GM12801 (cell line): ENCODE measurements around the gene SORCS2.

Experiments
- TF ChIP-seq, protein P1 (sequence below): IDR thresholded peaks from one replicate; pipeline ENCODE4 v1.5.1; 2011; ENCODE audit warnings: control low read depth; ENCODE audit not compliant: insufficient read length; ENCODE audit errors: extremely low read depth

Gene SORCS2

DNA sequence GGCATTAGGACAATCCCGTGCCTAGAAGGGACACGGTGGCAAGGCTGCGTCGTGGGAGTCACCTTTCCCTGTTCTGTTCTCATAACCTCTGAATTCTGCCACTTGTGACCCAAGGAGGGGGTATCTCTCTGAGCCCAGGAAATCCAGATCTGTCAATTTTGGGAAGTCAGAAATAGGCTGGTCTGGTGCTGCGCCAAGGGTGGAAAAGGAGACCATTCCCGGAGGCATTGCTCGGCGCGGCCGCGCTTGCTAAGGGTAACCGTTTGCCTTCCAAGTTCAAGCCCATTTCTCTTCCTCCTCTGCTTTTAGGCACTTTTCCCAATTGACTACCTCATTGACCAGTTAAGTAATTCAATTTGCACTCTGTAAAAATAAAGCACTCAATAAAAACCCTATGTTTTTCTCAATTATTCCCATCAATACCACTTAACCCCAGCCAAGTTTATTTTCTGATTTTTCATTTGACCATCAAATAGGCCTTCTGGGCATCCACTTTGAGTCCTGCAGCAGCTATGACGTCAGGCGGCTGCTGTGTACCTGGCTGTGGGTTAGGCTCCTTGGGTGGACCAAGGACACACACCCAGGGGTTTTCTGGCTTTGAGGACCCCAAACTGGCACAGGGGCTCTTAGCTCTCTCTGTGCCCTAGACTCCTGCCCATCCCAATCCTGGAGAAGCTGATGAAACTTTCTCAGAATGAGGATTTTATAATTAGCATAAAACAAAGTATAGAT lies 12.5 kb downstream of the SORCS2 start:
- TF ChIP-seq, protein P1, sequence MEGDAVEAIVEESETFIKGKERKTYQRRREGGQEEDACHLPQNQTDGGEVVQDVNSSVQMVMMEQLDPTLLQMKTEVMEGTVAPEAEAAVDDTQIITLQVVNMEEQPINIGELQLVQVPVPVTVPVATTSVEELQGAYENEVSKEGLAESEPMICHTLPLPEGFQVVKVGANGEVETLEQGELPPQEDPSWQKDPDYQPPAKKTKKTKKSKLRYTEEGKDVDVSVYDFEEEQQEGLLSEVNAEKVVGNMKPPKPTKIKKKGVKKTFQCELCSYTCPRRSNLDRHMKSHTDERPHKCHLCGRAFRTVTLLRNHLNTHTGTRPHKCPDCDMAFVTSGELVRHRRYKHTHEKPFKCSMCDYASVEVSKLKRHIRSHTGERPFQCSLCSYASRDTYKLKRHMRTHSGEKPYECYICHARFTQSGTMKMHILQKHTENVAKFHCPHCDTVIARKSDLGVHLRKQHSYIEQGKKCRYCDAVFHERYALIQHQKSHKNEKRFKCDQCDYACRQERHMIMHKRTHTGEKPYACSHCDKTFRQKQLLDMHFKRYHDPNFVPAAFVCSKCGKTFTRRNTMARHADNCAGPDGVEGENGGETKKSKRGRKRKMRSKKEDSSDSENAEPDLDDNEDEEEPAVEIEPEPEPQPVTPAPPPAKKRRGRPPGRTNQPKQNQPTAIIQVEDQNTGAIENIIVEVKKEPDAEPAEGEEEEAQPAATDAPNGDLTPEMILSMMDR, result no peak

DNA sequence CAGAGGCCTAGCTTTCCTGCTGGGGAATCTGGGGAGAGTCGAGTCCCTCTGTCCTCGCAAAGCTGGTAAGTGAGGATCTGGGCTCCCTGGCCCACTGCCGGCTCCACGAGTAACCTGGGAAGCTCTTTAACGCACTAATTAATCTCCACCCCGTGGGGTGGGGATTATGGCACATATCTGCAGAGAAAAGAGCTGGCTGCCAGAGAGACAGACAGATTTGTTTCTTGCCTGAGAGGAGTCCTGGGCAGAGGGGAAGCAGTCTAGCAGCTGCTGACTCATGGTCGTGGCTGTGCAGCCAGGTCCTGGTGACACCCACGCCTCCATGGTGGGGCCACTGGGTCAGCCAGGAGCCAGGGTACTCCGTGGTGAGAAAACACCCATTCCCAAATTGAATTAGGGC lies 14.0 kb downstream of the SORCS2 start:
- TF ChIP-seq, protein P1, result no peak

DNA sequence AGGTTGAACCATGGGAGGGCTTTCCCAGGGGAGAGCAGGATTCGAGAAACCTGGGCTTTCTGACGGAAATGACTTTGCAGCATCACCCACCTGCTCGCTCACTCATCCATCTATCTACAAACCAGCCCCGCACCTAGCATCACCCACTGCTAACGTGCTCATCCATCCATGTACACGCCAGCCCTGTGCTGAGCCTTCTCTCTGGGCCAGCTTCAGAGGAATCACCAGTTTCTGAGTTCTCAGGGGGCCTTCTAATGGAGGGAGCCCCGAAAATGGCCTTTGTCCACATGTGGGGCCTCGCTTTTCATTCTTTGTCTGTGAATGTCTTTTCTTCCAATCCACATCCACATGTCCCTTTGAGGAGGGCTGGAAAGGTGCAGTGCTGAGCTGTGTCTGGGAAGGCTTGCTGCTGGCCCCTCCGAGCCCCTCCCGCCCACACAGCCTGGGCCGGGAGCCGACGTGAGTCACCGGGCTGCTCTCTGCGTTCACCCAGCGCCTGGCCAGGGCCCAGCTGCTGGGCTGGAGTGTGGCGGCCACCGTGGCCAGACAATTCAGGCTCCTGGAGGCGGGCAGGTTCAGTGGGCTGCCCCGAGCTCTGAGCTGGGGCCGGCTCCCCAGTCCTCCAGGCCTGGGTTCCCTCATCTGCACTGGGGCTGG lies 14.7 kb downstream of the SORCS2 start:
- TF ChIP-seq, protein P1, result no peak

DNA sequence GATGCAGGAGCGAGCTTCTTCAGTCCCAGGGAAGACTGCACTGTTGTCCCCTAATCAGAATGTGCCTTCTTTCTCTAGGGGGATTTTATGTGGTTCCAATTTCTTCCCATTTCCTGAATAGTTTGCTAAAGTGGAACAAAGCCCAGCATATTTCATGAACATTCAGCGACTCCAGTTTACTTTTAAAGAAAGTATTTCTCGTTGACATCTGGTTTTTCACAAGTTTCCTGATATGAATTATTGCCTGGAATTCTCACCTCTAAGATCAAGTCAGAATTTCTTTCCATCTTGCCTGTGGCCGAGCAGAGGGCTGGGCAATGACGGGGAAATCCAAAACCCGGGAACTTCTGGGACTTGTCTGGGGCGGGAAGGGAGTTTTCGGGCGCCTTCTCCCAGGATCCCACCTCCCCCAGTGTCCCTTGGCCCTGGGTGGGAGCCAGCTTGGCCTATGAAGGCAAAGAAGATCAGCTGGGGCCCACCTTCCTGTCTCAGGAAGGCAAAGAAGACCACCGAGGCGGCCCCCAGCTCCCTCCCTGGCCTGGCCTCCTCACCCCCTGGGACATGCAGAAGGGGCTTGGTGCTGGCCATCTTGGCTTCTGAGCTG lies 15.4 kb downstream of the SORCS2 start:
- TF ChIP-seq, protein P1, result no peak

DNA sequence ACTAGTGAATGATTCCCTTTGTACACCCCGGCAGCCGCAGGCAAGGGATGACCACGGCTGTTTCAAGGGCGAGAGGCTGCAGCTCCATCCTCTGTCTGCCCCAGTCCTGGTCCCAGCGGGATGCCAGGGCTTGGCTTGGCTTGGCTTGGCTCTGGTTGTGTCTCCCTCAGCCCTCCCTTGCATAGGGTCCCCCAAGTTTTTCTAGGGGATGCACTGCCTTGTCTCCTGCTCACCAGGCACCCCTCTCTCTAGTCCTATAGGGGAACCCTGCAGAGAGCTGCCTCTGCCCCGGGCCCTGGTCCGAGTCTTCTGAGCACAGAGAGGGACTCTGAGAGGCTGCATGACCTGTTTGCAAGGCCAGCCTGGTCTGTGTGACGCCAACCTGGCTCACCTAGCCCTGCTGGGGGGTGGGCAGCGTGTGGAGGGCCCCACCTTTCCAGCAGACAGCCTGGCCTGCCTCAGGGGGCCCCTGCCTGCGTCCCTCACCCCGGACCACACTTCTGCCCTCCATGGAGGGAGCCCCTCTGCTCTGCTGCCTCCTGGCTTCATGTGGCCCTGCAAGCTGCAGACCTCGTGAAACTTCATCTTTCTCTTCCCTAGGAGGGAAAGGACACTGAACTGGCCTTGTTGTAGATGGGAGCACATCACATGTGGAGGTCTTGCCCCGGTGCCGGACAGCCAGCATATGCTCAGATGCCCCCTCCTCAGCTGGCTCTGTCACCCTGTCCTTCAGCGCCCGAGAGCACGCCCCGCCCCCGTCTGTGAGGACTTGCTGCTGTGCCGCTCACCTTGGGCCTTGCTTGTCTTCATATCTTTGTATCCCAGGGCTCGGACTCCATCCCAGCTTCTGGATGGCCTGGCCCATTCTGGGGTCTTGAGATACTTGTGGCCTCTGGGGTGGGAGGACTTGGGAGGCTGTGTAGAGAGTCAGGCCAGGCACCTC lies 16.4 kb downstream of the SORCS2 start:
- TF ChIP-seq, protein P1, result no peak

DNA sequence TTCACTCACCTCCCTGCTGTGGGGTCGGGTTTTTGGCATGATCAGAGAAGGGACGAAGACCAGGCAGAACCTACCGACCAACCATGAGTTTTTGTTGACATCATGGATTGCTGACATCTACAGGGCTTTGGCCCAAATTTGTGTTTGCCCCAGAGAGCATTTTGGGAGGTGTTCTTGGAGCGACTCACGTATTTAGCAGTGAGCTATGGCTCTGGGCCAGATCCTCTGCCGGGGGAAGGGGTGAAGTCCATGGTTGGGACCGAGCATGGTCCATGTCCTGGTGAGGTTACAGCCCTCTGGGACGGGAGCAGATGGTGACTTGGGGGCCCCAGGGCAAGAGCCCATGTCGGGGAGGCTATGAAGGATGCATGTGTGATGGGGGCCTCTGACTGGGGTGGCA lies 17.4 kb downstream of the SORCS2 start:
- TF ChIP-seq, protein P1, result no peak

DNA sequence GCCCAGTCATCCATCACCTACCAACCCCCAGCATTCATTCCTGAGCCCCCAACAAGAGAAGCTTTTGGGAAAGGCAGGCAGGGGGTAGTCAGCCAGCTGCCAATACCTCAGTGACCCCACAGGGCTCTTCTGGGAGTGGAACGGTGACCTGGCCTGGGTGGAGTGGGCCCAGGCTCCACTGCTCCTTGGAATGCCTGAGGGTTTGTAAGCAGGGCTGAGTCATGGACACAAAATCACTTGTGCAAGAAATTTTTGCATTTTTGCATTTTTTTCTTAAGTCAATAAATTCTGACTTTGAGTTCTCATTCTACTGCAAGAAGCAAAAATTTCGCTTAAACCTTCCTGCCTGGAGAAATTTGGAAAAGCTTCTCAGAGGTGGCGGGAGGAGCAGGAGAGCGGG lies 18.5 kb downstream of the SORCS2 start:
- TF ChIP-seq, protein P1, result no peak
